SK-MEL-5 (cell line): Measurements from ENCODE around the gene SLC25A45. TPM values are rescaled to one million over a fixed set of nuclear protein-coding genes. Genes with fewer than 3 reads are reported as not detected.

Experiments used
- DNase-seq: peaks from one replicate; pipeline ENCODE4 v3.0.0-alpha.2; 2016; ENCODE audit warnings: low read depth, low spot score
- in situ Hi-C: cut with HindIII; loops from 2 replicates; pipeline ENCODE4 v1.10.0; 2016; ENCODE audit warnings: low sequenced_read_pairs, high pct_unique_total_duplicates, low pct_unique_long_range_greater_than_20kb
- total RNA-seq: library from RNA; depleted of rRNA; stranded (reverse); fragments of >200 nt; shearing (Covaris generic); gene quantifications from 2 replicates; pipeline ENCODE4 v1.2.3, GENCODE V29; 2014

The SLC25A45 gene
- total RNA-seq, 1 experiment from 2014 or later, result 3.4 TPM

GRCh38 chr11:65379698-65380459 is 2.6 kb downstream of the SLC25A45 start:
- in situ Hi-C loops, result no loop called here
- DNase-seq, result no peak

- no peak for DNase-seq
- in situ Hi-C loops, result no loop called here
These were observed 3.4 kb downstream of the SLC25A45 start for GRCh38 chr11:65378928-65379638.

GRCh38 chr11:65378208-65378927 is 4.1 kb downstream of the SLC25A45 start:
- in situ Hi-C loops, result no loop called here
- DNase-seq, result no peak

GRCh38 chr11:65377777-65378176 is 4.7 kb downstream of the SLC25A45 start:
- in situ Hi-C loops, result no loop called here
- DNase-seq, result no peak

GRCh38 chr11:65377036-65377435 is 5.4 kb downstream of the SLC25A45 start:
- in situ Hi-C loops, result no loop called here
- no peak for DNase-seq

GRCh38 chr11:65376138-65376713 is 6.2 kb downstream of the SLC25A45 start:
- no peak for DNase-seq
- in situ Hi-C loops, result no loop called here

GRCh38 chr11:65375012-65375411 is 7.4 kb downstream of the SLC25A45 start:
- no peak for DNase-seq
- in situ Hi-C loops, result no loop called here

GRCh38 chr11:65373839-65374580 is 8.4 kb downstream of the SLC25A45 start:
- DNase-seq, result no peak
- in situ Hi-C loops, result no loop called here

GRCh38 chr11:65370659-65371049 is 11.8 kb downstream of the SLC25A45 start:
- DNase-seq, result no peak
- in situ Hi-C loops, result no loop called here

- in situ Hi-C loops, result no loop called here
- peak; percentile 81 for DNase-seq
These were observed 16.1 kb downstream of the SLC25A45 start for GRCh38 chr11:65366340-65366773.

- DNase-seq, result peak; percentile 50
- in situ Hi-C loops, result no loop called here
These were observed 18.7 kb downstream of the SLC25A45 start for GRCh38 chr11:65363770-65364169.

- no peak for DNase-seq
- in situ Hi-C loops, result no loop called here
These were observed 19.5 kb downstream of the SLC25A45 start for GRCh38 chr11:65362966-65363365.

GRCh38 chr11:65362320-65362931 is 20.0 kb downstream of the SLC25A45 start:
- DNase-seq, result no peak
- in situ Hi-C loops, result no loop called here

- no peak for DNase-seq
- in situ Hi-C loops, result no loop called here
These were observed 24.5 kb downstream of the SLC25A45 start for GRCh38 chr11:65357856-65358356.

GRCh38 chr11:65356394-65356972 is 26.0 kb downstream of the SLC25A45 start:
- DNase-seq, result no peak
- in situ Hi-C loops, result no loop called here

- in situ Hi-C loops, result no loop called here
- DNase-seq, result no peak
These were observed 26.6 kb downstream of the SLC25A45 start for GRCh38 chr11:65355776-65356393.
